OCI-LY1 (cell line): ENCODE measurements around the gene ADGRG1.

ENCODE experiments used
- H2AFZ ChIP-seq: fragments of 200-600 bp; sonication (generic), shearing (Covaris generic); 2 replicates; pipeline ENCODE4 v1.6.0; 2014; ENCODE audit warnings: antibody characterized with exemption, mild to moderate bottlenecking, low read length
- H3F3A ChIP-seq: fragments of 200-600 bp; sonication (generic), shearing (Covaris generic); 2 replicates; pipeline ENCODE4 v1.6.0; 2014; ENCODE audit warnings: mild to moderate bottlenecking, antibody characterized with exemption, low read length, moderate library complexity; ENCODE audit not compliant: insufficient read depth
- H3K27ac ChIP-seq: fragments of 200-600 bp; sonication (generic); 2 replicates; pipeline ENCODE4 v1.5.1; 2014; ENCODE audit warnings: low read length, mixed run types, mild to moderate bottlenecking, low read depth; ENCODE audit not compliant: poor library complexity, severe bottlenecking
- H3K27me3 ChIP-seq: fragments of 200-600 bp; sonication (generic); 2 replicates; pipeline ENCODE4 v1.6.0; 2014; ENCODE audit warnings: antibody characterized with exemption, mild to moderate bottlenecking, low read length, moderate library complexity; ENCODE audit not compliant: insufficient read depth
- H3K36me3 ChIP-seq: fragments of 200-600 bp; sonication (generic); 2 replicates; pipeline ENCODE4 v1.6.1; 2014; ENCODE audit warnings: mild to moderate bottlenecking, antibody characterized with exemption, low read length, moderate library complexity, mixed read lengths; ENCODE audit not compliant: insufficient read depth
- H3K4me1 ChIP-seq: fragments of 200-600 bp; sonication (generic); 2 replicates; pipeline ENCODE4 v1.5.1; 2014; ENCODE audit warnings: mild to moderate bottlenecking, low read length, moderate library complexity; ENCODE audit not compliant: insufficient read depth, severe bottlenecking
- H3K4me2 ChIP-seq: fragments of 200-600 bp; sonication (generic), shearing (Covaris generic); 2 replicates; pipeline ENCODE4 v1.6.1; 2014; ENCODE audit warnings: low read length
- H3K4me3 ChIP-seq: fragments of 200-600 bp; sonication (generic); 2 replicates; pipeline ENCODE4 v1.5.1; 2014; ENCODE audit warnings: low read length, low read depth, mild to moderate bottlenecking, mixed read lengths; ENCODE audit not compliant: poor library complexity, severe bottlenecking
- H3K79me2 ChIP-seq: fragments of 200-600 bp; shearing (Covaris generic); 2 replicates; pipeline ENCODE4 v1.6.1; 2016; ENCODE audit warnings: mixed run types, low read length, mixed read lengths; ENCODE audit not compliant: insufficient read depth
- H3K9ac ChIP-seq: fragments of 200-600 bp; sonication (generic), shearing (Covaris generic); 2 replicates; pipeline ENCODE4 v1.6.1; 2014; ENCODE audit warnings: mild to moderate bottlenecking, low read length, mixed read lengths
- H3K9me2 ChIP-seq: fragments of 200-600 bp; sonication (generic), shearing (Covaris generic); 2 replicates; pipeline ENCODE4 v1.6.1; 2014; ENCODE audit warnings: low read depth, mild to moderate bottlenecking, low read length, mixed read lengths
- H3K9me3 ChIP-seq: fragments of 200-600 bp; shearing (Covaris generic); 2 replicates; pipeline ENCODE4 v1.6.1; 2014; ENCODE audit warnings: low read length, mixed read lengths
- H4K20me1 ChIP-seq: fragments of 200-600 bp; sonication (generic), shearing (Covaris generic); 2 replicates; pipeline ENCODE4 v1.6.0; 2016; ENCODE audit warnings: mild to moderate bottlenecking, low read length; ENCODE audit not compliant: insufficient read depth
- CTCF ChIP-seq: fragments of 200-600 bp; sonication (generic), shearing (Covaris generic); IDR thresholded peaks from 2 replicates; pipeline ENCODE4 v1.5.1; 2017; ENCODE audit warnings: mild to moderate bottlenecking, antibody characterized with exemption, low read length, moderate library complexity, mixed read lengths
- EZH2 ChIP-seq: fragments of 200-600 bp; sonication (generic), shearing (Covaris generic); IDR thresholded peaks from 2 replicates; pipeline ENCODE4 v1.8.0; 2017; ENCODE audit warnings: borderline replicate concordance, mixed run types, mild to moderate bottlenecking, antibody characterized with exemption, low read length, moderate library complexity, mixed read lengths

ADGRG1 gene

GRCh38 chr16:57645691-57646387, 17.4 kb downstream of the ADGRG1 start:
- H3K4me1 ChIP-seq = no peaks in the 10 kb centered on the region
- H3K36me3 ChIP-seq = no peaks in the 10 kb centered on the region
- H3K27me3 ChIP-seq = 0 out of 2 replicates have a peak, but pooled peaks cover 6% of the 10 kb centered on the region
- TF ChIP-seq CTCF (no peak), EZH2 (no peak)
- no peaks in the 10 kb centered on the region for H4K20me1 ChIP-seq
- H3K4me3 ChIP-seq = no peak overlapping the region
- no peaks in the 10 kb centered on the region for H3F3A ChIP-seq
- no peak overlapping the region for H3K9ac ChIP-seq
- H3K9me3 ChIP-seq = no peaks in the 10 kb centered on the region
- H3K4me2 ChIP-seq = no peak overlapping the region
- H2AFZ ChIP-seq = no peak overlapping the region
- no peak overlapping the region for H3K27ac ChIP-seq
- H3K9me2 ChIP-seq = no peaks in the 10 kb centered on the region
- no peaks in the 10 kb centered on the region for H3K79me2 ChIP-seq

- H2AFZ ChIP-seq = no peak overlapping the region
- 0 out of 2 replicates have a peak, but pooled peaks cover 6% of the 10 kb centered on the region for H3K27me3 ChIP-seq
- no peaks in the 10 kb centered on the region for H3K79me2 ChIP-seq
- no peak overlapping the region for H3K4me3 ChIP-seq
- no peak overlapping the region for H3K27ac ChIP-seq
- H3K9ac ChIP-seq = no peak overlapping the region
- H3K9me2 ChIP-seq = no peaks in the 10 kb centered on the region
- H3K4me1 ChIP-seq = no peaks in the 10 kb centered on the region
- H3F3A ChIP-seq = no peaks in the 10 kb centered on the region
- no peak overlapping the region for H3K4me2 ChIP-seq
- no peaks in the 10 kb centered on the region for H3K36me3 ChIP-seq
- H3K9me3 ChIP-seq = no peaks in the 10 kb centered on the region
- H4K20me1 ChIP-seq = no peaks in the 10 kb centered on the region
- TF ChIP-seq CTCF = no peak
- no peak for TF ChIP-seq EZH2
These were observed 18.1 kb downstream of the ADGRG1 start for GRCh38 chr16:57646388-57647039.

- Histone ChIP-seq H3K4me2 (no peak overlapping the region), H3K27me3 (0 out of 2 replicates have a peak, but pooled peaks cover 3% of the 10 kb centered on the region), H4K20me1 (no peaks in the 10 kb centered on the region), H3K4me3 (no peak overlapping the region), H3K9ac (no peak overlapping the region), H3F3A (no peaks in the 10 kb centered on the region), H3K9me3 (no peaks in the 10 kb centered on the region), H3K36me3 (no peaks in the 10 kb centered on the region), H3K27ac (no peak overlapping the region), H2AFZ (no peak overlapping the region), H3K4me1 (no peaks in the 10 kb centered on the region), H3K79me2 (no peaks in the 10 kb centered on the region), H3K9me2 (no peaks in the 10 kb centered on the region)
- no peak for TF ChIP-seq CTCF
- no peak for TF ChIP-seq EZH2
These were observed 18.9 kb downstream of the ADGRG1 start for GRCh38 chr16:57647136-57647875.
